Measurements from ENCODE around the gene AKT3.
"Not testable (repeated sequence)": the region's sequence is repeated elsewhere in the genome, so short reads cannot be mapped to it uniquely, and the experiment has no call there.

The AKT3 gene

GRCh38 chr1:243605604-243606003, 244.4 kb downstream of the AKT3 start:
- no peak for DNase-seq

- no peak for DNase-seq
These were observed 248.3 kb downstream of the AKT3 start for GRCh38 chr1:243601720-243602119.

GRCh38 chr1:243598433-243598832, 251.6 kb downstream of the AKT3 start:
- DNase-seq, result no peak

GRCh38 chr1:243597383-243597782, 252.7 kb downstream of the AKT3 start:
- DNase-seq, result no peak

GRCh38 chr1:243596431-243597062, 253.5 kb downstream of the AKT3 start:
- DNase-seq, result no peak

GRCh38 chr1:243595527-243596210, 254.4 kb downstream of the AKT3 start:
- no peak for DNase-seq

GRCh38 chr1:243594455-243594854, 255.6 kb downstream of the AKT3 start:
- DNase-seq, result no peak

GRCh38 chr1:243589286-243589685, 260.8 kb downstream of the AKT3 start:
- not testable (repeated sequence) for DNase-seq

- no peak for DNase-seq
These were observed 262.1 kb downstream of the AKT3 start for GRCh38 chr1:243587823-243588560.

GRCh38 chr1:243587285-243587684, 262.8 kb downstream of the AKT3 start:
- DNase-seq, result peak in 1 of 58 donors; percentile 7

GRCh38 chr1:243585982-243586381, 264.1 kb downstream of the AKT3 start:
- DNase-seq, result no peak

GRCh38 chr1:243582326-243582725, 267.7 kb downstream of the AKT3 start:
- no peak for DNase-seq

- DNase-seq, result no peak
These were observed 269.1 kb downstream of the AKT3 start for GRCh38 chr1:243580984-243581383.

- no peak for DNase-seq
These were observed 270.0 kb downstream of the AKT3 start for GRCh38 chr1:243580072-243580471.

- DNase-seq, result no peak
These were observed 275.0 kb downstream of the AKT3 start for GRCh38 chr1:243575070-243575469.

- DNase-seq, result no peak
These were observed 277.1 kb downstream of the AKT3 start for GRCh38 chr1:243572940-243573339.

- no peak for DNase-seq
These were observed 281.2 kb downstream of the AKT3 start for GRCh38 chr1:243568793-243569192.

- DNase-seq, result no peak
These were observed 285.2 kb downstream of the AKT3 start for GRCh38 chr1:243564814-243565213.

- DNase-seq, result no peak
These were observed 286.3 kb downstream of the AKT3 start for GRCh38 chr1:243563732-243564131.

- DNase-seq, result no peak
These were observed 287.6 kb downstream of the AKT3 start for GRCh38 chr1:243562473-243562872.

- no peak for DNase-seq
These were observed 288.3 kb downstream of the AKT3 start for GRCh38 chr1:243561588-243562319.
